IMR-90 (cell line): ENCODE data around the gene HLA-B. TPM values are rescaled to one million over a fixed set of nuclear protein-coding genes. Genes with fewer than 3 reads are reported as not detected.

Source experiments
- ATAC-seq: fragments of 200-7000 bp; cut with Tn5 transposase; 2 replicates; pipeline ENCODE4 v1.9.1; 2020; ENCODE audit warnings: low read depth, mild to moderate bottlenecking, moderate library complexity
- BruUV-seq: library from RNA; stranded (reverse); fragments of 400-500 nt; replicated peaks from 2 replicates; lab custom pipeline; 2021; lab: Mats Ljungman, UMichigan
- CTCF ChIA-PET: fragments of 300-600 bp; formaldehyde crosslinking; extraction: SDS; loops from one replicate; lab custom pipeline; 2021; ENCODE audit warnings: antibody characterized with exemption; lab: Yijun Ruan, JAX
- POLR2A ChIA-PET: fragments of 300-600 bp; sonication (Branson Sonifier 250); formaldehyde crosslinking; loops from one replicate; lab custom pipeline; 2022; ENCODE audit warnings: antibody characterized with exemption; ENCODE audit not compliant: unreplicated experiment; lab: Charles Lee
- DNase-seq: peaks from one replicate; pipeline ENCODE4 v3.0.0; 2013
- H2AFZ ChIP-seq: replicated peaks from 2 replicates; pipeline ENCODE3; 2013; ENCODE audit warnings: low read length, mild to moderate bottlenecking; ENCODE audit not compliant: poor library complexity
- H2AK5ac ChIP-seq: 2 replicates; pipeline ENCODE4 v1.6.1; 2013; ENCODE audit warnings: low read depth, low read length, inconsistent platforms
- H2AK9ac ChIP-seq: replicated peaks from 2 replicates; pipeline ENCODE3; 2013; ENCODE audit warnings: mild to moderate bottlenecking, low read depth, low read length, moderate library complexity; ENCODE audit not compliant: poor library complexity
- H2BK120ac ChIP-seq: 2 replicates; pipeline ENCODE4 v1.6.1; 2013; ENCODE audit warnings: low read depth, low read length, inconsistent platforms
- H2BK15ac ChIP-seq: 3 replicates; pipeline ENCODE4 v1.6.1; 2013; ENCODE audit warnings: low read depth, low read length, inconsistent platforms
- H2BK20ac ChIP-seq: 2 replicates; pipeline ENCODE4 v1.6.1; 2013; ENCODE audit warnings: low read depth, mild to moderate bottlenecking, inconsistent platforms, low read length, moderate library complexity
- H2BK5ac ChIP-seq: 2 replicates; pipeline ENCODE4 v1.6.1; 2013; ENCODE audit warnings: mild to moderate bottlenecking, low read depth, low read length, inconsistent platforms; ENCODE audit not compliant: poor library complexity, severe bottlenecking
- H3K14ac ChIP-seq: replicated peaks from 2 replicates; pipeline ENCODE4 v1.6.1; 2013; ENCODE audit warnings: low read depth, low read length, inconsistent platforms
- H3K18ac ChIP-seq: 2 replicates; pipeline ENCODE4 v1.6.1; 2013; ENCODE audit warnings: low read depth, low read length, control low read depth
- H3K23ac ChIP-seq: 2 replicates; pipeline ENCODE4 v1.6.1; 2013; ENCODE audit warnings: low read depth, low read length, inconsistent platforms
- H3K27ac ChIP-seq: 2 replicates; pipeline ENCODE4 v1.5.1; 2013; ENCODE audit warnings: mild to moderate bottlenecking, control low read depth, low read length; ENCODE audit not compliant: insufficient read depth
- H3K27me3 ChIP-seq: 2 replicates; pipeline ENCODE4 v1.6.1; 2013; ENCODE audit warnings: low read length; ENCODE audit not compliant: control insufficient read depth, insufficient read depth
- H3K36me3 ChIP-seq: 2 replicates; pipeline ENCODE4 v1.6.1; 2013; ENCODE audit warnings: low read length, mixed read lengths; ENCODE audit not compliant: control insufficient read depth, insufficient read depth
- H3K4ac ChIP-seq: 2 replicates; pipeline ENCODE4 v1.6.1; 2013; ENCODE audit warnings: low read depth, low read length, inconsistent platforms
- H3K4me1 ChIP-seq: 2 replicates; pipeline ENCODE4 v1.6.1; 2013; ENCODE audit warnings: low read length, mixed read lengths; ENCODE audit not compliant: control insufficient read depth, insufficient read depth
- H3K4me2 ChIP-seq: 2 replicates; pipeline ENCODE4 v1.6.1; 2013; ENCODE audit warnings: low read depth, mild to moderate bottlenecking, control low read depth, low read length, moderate library complexity
- H3K4me3 ChIP-seq: 2 replicates; pipeline ENCODE4 v1.5.1; 2013; ENCODE audit warnings: low read depth, mild to moderate bottlenecking, control low read depth, low read length, moderate library complexity; ENCODE audit not compliant: insufficient read depth
- H3K56ac ChIP-seq: 2 replicates; pipeline ENCODE4 v1.6.1; 2013; ENCODE audit warnings: low read length, inconsistent platforms; ENCODE audit not compliant: insufficient read depth; ENCODE audit errors: extremely low read depth
- H3K79me1 ChIP-seq, 2 experiments: 2 replicates each; pipeline ENCODE4 v1.6.1; 2013; ENCODE audit warnings: low read length in 2 of 2, inconsistent platforms in 1 of 2, low read depth in 1 of 2
- H3K9ac ChIP-seq: 2 replicates; pipeline ENCODE4 v1.6.1; 2013; ENCODE audit warnings: low read depth, low read length, control low read depth
- H3K9me1 ChIP-seq: 2 replicates; pipeline ENCODE4 v1.6.1; 2013; ENCODE audit warnings: low read length, inconsistent platforms; ENCODE audit not compliant: insufficient read depth
- H3K9me3 ChIP-seq: 2 replicates; pipeline ENCODE4 v1.6.1; 2013; ENCODE audit warnings: low read length; ENCODE audit not compliant: control insufficient read depth, insufficient read depth
- H4K20me1 ChIP-seq: 2 replicates; pipeline ENCODE4 v1.6.1; 2013; ENCODE audit warnings: low read length, inconsistent platforms; ENCODE audit not compliant: insufficient read depth
- H4K5ac ChIP-seq: 2 replicates; pipeline ENCODE4 v1.6.1; 2013; ENCODE audit warnings: mild to moderate bottlenecking, low read depth, low read length, control low read depth
- H4K8ac ChIP-seq, 2 experiments: 2 replicates each; pipeline ENCODE4 v1.6.1; 2013; ENCODE audit warnings: low read depth in 2 of 2, low read length in 2 of 2, control low read depth in 1 of 2, inconsistent platforms in 1 of 2
- H4K91ac ChIP-seq: 2 replicates; pipeline ENCODE4 v1.6.1; 2013; ENCODE audit warnings: low read depth, low read length, inconsistent platforms; ENCODE audit not compliant: insufficient read depth
- BHLHE40 ChIP-seq: fragments of 150-350 bp; IDR thresholded peaks from 2 replicates; pipeline ENCODE4 v1.6.1; 2016; ENCODE audit warnings: mild to moderate bottlenecking, low read depth, low read length
- CEBPB ChIP-seq: IDR thresholded peaks from 2 replicates; pipeline ENCODE4 v1.6.1; 2012; ENCODE audit warnings: low read depth, low read length, improper control_type of control experiment
- CHD1 ChIP-seq: IDR thresholded peaks from 2 replicates; pipeline ENCODE4 v1.6.1; 2012; ENCODE audit warnings: low read depth, low read length, improper control_type of control experiment
- FOS ChIP-seq: fragments of 150-350 bp; IDR thresholded peaks from 2 replicates; pipeline ENCODE4 v1.6.1; 2016; ENCODE audit warnings: low read depth, low read length
- MAFK ChIP-seq: IDR thresholded peaks from 2 replicates; pipeline ENCODE4 v1.6.1; 2012; ENCODE audit warnings: low read depth, low read length, improper control_type of control experiment
- MAZ ChIP-seq: IDR thresholded peaks from 2 replicates; pipeline ENCODE4 v1.6.1; 2012; ENCODE audit warnings: low read depth, mild to moderate bottlenecking, low read length, improper control_type of control experiment, moderate library complexity, borderline replicate concordance
- MXI1 ChIP-seq: IDR thresholded peaks from 2 replicates; pipeline ENCODE4 v1.6.1; 2012; ENCODE audit warnings: low read depth, mild to moderate bottlenecking, low read length, moderate library complexity, borderline replicate concordance
- NFE2L2 ChIP-seq: fragments of 150-350 bp; IDR thresholded peaks from 2 replicates; pipeline ENCODE4 v1.6.1; 2016; ENCODE audit warnings: low read depth, mild to moderate bottlenecking, low read length
- POLR2A ChIP-seq: IDR thresholded peaks from 2 replicates; pipeline ENCODE4 v1.6.1; 2012; ENCODE audit warnings: mild to moderate bottlenecking, low read depth, low read length
- RAD21 ChIP-seq: IDR thresholded peaks from 2 replicates; pipeline ENCODE4 v1.6.1; 2012; ENCODE audit warnings: low read length, improper control_type of control experiment
- RCOR1 ChIP-seq: IDR thresholded peaks from 2 replicates; pipeline ENCODE4 v1.6.1; 2012; ENCODE audit warnings: mild to moderate bottlenecking, low read length, improper control_type of control experiment; ENCODE audit not compliant: insufficient replicate concordance
- RFX5 ChIP-seq: IDR thresholded peaks from 2 replicates; pipeline ENCODE4 v1.8.0; 2012; ENCODE audit warnings: low read depth, mild to moderate bottlenecking, low read length, moderate library complexity
- SMC3 ChIP-seq: fragments of 150-350 bp; IDR thresholded peaks from 2 replicates; pipeline ENCODE4 v1.6.1; 2016; ENCODE audit warnings: low read depth, mild to moderate bottlenecking, antibody characterized with exemption, low read length, moderate library complexity
- WGBS, 2 experiments: methylation state at CpG; one replicate each; pipeline versions ENCODE4 v1.1.5 to v1.1.7; 2013; ENCODE audit warnings: missing lambda C conversion rate in 2 of 2; ENCODE audit not compliant: insufficient read length in 1 of 2; ENCODE audit errors: extremely low coverage in 2 of 2; 5-methylcytosine and 5-hydroxymethylcytosine counted together
- dilution Hi-C: fragments of 300-500 bp; cut with HindIII; formaldehyde crosslinking; loops from one replicate; pipeline ENCODE4 v1.14.3; 2018; ENCODE audit warnings: low sequenced_read_pairs; ENCODE audit not compliant: unreplicated experiment
- in situ Hi-C: fragments of 300-500 bp; cut with MboI; formaldehyde crosslinking; loops from 3 replicates; pipeline ENCODE4 v1.14.3; 2019; ENCODE audit warnings: low sequenced_read_pairs, inconsistent platforms, mixed read lengths
- intact Hi-C: fragments of 100-400 bp; cut with micrococcal nuclease; formaldehyde crosslinking; loops from 2 replicates; pipeline ENCODE4 v1.10.0; 2022
- polyA plus RNA-seq, 3 experiments: library from polyadenylated mRNA; depleted of rRNA; stranded (reverse); fragments of >200 nt; gene quantifications; 2 replicates each; pipeline ENCODE4 v1.2.3, GENCODE V29; 2012; ENCODE audit warnings: low replicate concordance in 1 of 3
- total RNA-seq: library from RNA; depleted of rRNA; stranded (reverse); fragments of >200 nt; gene quantifications from 2 replicates; pipeline ENCODE4 v1.2.3, GENCODE V29; 2012
- TF ChIP-seq, protein P1 (sequence below): fragments of 150-350 bp; IDR thresholded peaks from 2 replicates; pipeline ENCODE4 v1.6.1; 2016; ENCODE audit warnings: low read depth, mild to moderate bottlenecking, low read length, moderate library complexity, borderline replicate concordance
- TF ChIP-seq, protein P2 (sequence below): fragments of 150-350 bp; IDR thresholded peaks from 2 replicates; pipeline ENCODE4 v1.6.1; 2017; ENCODE audit warnings: mild to moderate bottlenecking, antibody characterized with exemption, low read length, low read depth
- TF ChIP-seq, protein P3 (sequence below): conservative IDR thresholded peaks from 2 replicates; pipeline ENCODE4 v1.5.1; 2012; ENCODE audit warnings: mild to moderate bottlenecking, low read depth, low read length, improper control_type of control experiment

HLA-B gene
- total and polyA plus RNA-seq, 2 of the 4 experiments (the other 2 are of a cell fraction): 44.1 to 309 TPM

DNA sequence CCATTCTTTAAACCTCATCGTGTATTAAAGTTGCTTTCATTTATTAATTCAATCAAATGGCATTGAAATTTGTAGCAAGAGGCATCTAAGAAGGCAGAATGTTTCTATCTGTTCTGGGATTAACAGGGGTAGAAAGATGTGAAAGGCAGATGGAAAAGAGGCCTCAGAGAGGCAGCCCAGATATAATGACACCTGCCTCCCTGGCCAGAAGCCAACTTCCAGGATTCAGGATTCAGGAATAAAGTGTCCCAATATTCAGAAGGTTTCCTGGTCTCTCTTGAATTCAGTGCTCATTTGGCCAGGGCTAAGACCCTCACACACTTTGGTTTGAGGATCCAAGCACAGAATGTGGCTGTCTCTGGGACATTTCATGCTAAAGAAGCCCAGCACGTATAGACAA, 39.9 kb downstream of the HLA-B start:
- intact Hi-C loops: no loop called here
- no peak overlapping the region for H3K14ac ChIP-seq
- no peaks in the 10 kb centered on the region for H3K79me1 ChIP-seq
- H3K4ac ChIP-seq: no peak overlapping the region
- DNase-seq (no peak), ATAC-seq (no peak)
- no peak overlapping the region for H4K8ac ChIP-seq
- ChIA-PET POLR2A (no interaction called here), CTCF (no interaction called here)
- no peak overlapping the region for H3K9ac ChIP-seq
- dilution Hi-C loops: no loop called here
- no peak overlapping the region for H3K23ac ChIP-seq
- H3K36me3 ChIP-seq: no peaks in the 10 kb centered on the region
- H4K20me1 ChIP-seq: no peaks in the 10 kb centered on the region
- BruUV-seq: no TSS peak
- no peaks in the 10 kb centered on the region; the same call in 1 of the 2 replicates for H3K9me3 ChIP-seq
- no peaks in the 10 kb centered on the region for H3K4me1 ChIP-seq
- H3K4me2 ChIP-seq: no peak overlapping the region
- in situ Hi-C loops: no loop called here
- no peak overlapping the region for H2BK5ac ChIP-seq
- H3K56ac ChIP-seq: no peak overlapping the region
- H2BK15ac ChIP-seq: no peak overlapping the region
- H2BK20ac ChIP-seq: no peak overlapping the region
- H3K4me3 ChIP-seq: no peak overlapping the region
- no peak for TF ChIP-seq RFX5
- no peak for TF ChIP-seq MXI1
- no peak for TF ChIP-seq NFE2L2
- TF ChIP-seq POLR2A: no peak
- no peak for TF ChIP-seq MAFK
- TF ChIP-seq FOS: no peak
- no peak for TF ChIP-seq MAZ
- TF ChIP-seq RAD21: no peak
- TF ChIP-seq, protein P1, sequence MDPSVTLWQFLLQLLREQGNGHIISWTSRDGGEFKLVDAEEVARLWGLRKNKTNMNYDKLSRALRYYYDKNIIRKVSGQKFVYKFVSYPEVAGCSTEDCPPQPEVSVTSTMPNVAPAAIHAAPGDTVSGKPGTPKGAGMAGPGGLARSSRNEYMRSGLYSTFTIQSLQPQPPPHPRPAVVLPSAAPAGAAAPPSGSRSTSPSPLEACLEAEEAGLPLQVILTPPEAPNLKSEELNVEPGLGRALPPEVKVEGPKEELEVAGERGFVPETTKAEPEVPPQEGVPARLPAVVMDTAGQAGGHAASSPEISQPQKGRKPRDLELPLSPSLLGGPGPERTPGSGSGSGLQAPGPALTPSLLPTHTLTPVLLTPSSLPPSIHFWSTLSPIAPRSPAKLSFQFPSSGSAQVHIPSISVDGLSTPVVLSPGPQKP: no peak
- TF ChIP-seq CEBPB: no peak
- no peak for TF ChIP-seq CHD1
- no peak for TF ChIP-seq BHLHE40
- no peak for TF ChIP-seq SMC3
- TF ChIP-seq, protein P2, sequence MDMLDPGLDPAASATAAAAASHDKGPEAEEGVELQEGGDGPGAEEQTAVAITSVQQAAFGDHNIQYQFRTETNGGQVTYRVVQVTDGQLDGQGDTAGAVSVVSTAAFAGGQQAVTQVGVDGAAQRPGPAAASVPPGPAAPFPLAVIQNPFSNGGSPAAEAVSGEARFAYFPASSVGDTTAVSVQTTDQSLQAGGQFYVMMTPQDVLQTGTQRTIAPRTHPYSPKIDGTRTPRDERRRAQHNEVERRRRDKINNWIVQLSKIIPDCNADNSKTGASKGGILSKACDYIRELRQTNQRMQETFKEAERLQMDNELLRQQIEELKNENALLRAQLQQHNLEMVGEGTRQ: no peak
- TF ChIP-seq, protein P3, sequence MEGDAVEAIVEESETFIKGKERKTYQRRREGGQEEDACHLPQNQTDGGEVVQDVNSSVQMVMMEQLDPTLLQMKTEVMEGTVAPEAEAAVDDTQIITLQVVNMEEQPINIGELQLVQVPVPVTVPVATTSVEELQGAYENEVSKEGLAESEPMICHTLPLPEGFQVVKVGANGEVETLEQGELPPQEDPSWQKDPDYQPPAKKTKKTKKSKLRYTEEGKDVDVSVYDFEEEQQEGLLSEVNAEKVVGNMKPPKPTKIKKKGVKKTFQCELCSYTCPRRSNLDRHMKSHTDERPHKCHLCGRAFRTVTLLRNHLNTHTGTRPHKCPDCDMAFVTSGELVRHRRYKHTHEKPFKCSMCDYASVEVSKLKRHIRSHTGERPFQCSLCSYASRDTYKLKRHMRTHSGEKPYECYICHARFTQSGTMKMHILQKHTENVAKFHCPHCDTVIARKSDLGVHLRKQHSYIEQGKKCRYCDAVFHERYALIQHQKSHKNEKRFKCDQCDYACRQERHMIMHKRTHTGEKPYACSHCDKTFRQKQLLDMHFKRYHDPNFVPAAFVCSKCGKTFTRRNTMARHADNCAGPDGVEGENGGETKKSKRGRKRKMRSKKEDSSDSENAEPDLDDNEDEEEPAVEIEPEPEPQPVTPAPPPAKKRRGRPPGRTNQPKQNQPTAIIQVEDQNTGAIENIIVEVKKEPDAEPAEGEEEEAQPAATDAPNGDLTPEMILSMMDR: no peak
- TF ChIP-seq RCOR1: no peak
- H2AK9ac ChIP-seq: no peak overlapping the region
- WGBS, 2 experiments: no CpG with 5 or more reads among the region's 2 CpGs
- H3K9me1 ChIP-seq: no peaks in the 10 kb centered on the region
- H4K91ac ChIP-seq: no peak overlapping the region
- H3K18ac ChIP-seq: no peak overlapping the region
- no peak overlapping the region for H3K27ac ChIP-seq
- no peak overlapping the region for H4K5ac ChIP-seq
- H2AFZ ChIP-seq: no peak overlapping the region
- H2BK120ac ChIP-seq: no peak overlapping the region
- peaks cover 22% of the 10 kb centered on the region for H3K27me3 ChIP-seq
- no peak overlapping the region for H2AK5ac ChIP-seq
